ENCODE measurements around the gene DECR2. TPM values are rescaled to one million over a fixed set of nuclear protein-coding genes. Genes with fewer than 3 reads are reported as not detected.
A peak's percentile ranks its signal among the peaks of the same experiment; 100 is the strongest.

Gene DECR2
- total RNA-seq, 1 donor from 2014 or later = 2.6 TPM

DNA sequence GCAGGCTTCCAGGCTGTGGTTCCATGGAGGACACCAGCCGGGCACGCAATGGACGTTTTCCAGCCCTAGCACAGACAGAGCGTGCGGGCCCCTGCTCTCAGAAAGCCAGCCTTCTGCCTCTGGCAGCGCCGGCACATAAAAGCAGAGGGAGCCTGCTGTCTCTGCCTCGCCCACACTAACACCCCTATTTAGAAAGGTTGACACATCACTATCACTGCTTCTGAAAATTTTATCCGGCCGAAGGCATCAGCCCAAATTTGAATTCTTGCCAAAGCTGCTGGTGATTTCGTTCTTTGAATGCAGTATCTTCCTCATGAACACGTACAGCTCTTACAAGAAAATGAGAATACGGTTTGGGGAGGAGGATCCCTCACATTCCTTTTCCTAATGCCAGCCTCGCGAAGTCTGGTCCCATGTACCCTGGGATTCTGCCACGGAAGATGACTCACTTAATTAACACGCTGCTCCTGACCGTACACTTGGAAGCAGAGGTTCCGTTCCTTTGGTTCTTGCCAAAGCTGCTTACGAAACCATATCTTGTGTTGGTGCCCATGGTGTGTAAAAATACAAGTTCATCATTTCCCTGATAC, 22.4 kb downstream of the DECR2 start:
- H3K9me3 ChIP-seq (ENCODE audit: control insufficient read depth in 3 of 3, low read length in 3 of 3) = no peaks in the 10 kb centered on the region
- H3K9ac ChIP-seq (ENCODE audit: low read depth in 1 of 3, low read length in 3 of 3) = peak overlapping the region; percentile 87 to 94 (median 93)
- peak overlapping the region; percentile 97 for H3K27ac ChIP-seq (ENCODE audit: low read depth, low read length)
- peak overlapping the region; percentile 73 to 86 (median 83) for H3K4me3 ChIP-seq (ENCODE audit: low read length in 3 of 3)
- peaks cover 2 to 7% (median 5%) of the 10 kb centered on the region in 3 donors for H3K36me3 ChIP-seq (ENCODE audit: control insufficient read depth in 3 of 3, insufficient read depth in 3 of 3, low read length in 3 of 3)
- H3K27me3 ChIP-seq (ENCODE audit: control insufficient read depth in 3 of 3, insufficient read depth in 3 of 3, low read length in 3 of 3) = no peaks in the 10 kb centered on the region
- H3K4me1 ChIP-seq (ENCODE audit: control insufficient read depth in 3 of 3, insufficient read depth in 3 of 3, low read length in 3 of 3) = peaks cover 33 to 44% (median 35%) of the 10 kb centered on the region in 3 donors

DNA sequence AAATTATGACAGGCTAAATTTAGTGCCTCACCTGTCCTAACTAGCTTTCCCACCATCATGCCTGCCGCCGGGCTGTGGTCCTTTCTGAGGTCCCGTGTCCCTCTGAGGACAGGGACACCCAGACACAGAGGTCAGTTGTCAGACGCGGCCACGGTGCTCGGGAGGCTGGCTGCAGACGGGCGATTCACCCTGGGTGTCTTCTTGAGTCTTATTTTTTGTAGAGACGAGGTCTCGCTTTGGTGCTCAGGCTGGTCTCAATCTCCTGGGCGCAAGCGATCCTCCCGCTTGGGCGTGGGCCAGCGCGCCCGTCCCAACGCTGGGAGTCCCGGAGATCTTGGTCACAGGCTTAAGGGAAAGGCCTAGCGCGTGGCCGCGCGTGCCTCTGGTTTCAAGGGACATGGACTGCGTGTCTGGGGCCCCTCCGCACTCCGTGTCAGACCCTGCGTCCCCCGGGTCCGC, 23.0 kb downstream of the DECR2 start:
- Histone ChIP-seq H3K27ac (ENCODE audit: low read depth, low read length) (peak overlapping the region; percentile 97), H3K4me1 (ENCODE audit: control insufficient read depth in 3 of 3, insufficient read depth in 3 of 3, low read length in 3 of 3) (peaks cover 33 to 44% (median 36%) of the 10 kb centered on the region in 3 donors), H3K27me3 (ENCODE audit: control insufficient read depth in 3 of 3, insufficient read depth in 3 of 3, low read length in 3 of 3) (no peaks in the 10 kb centered on the region), H3K4me3 (ENCODE audit: low read length in 3 of 3) (peak overlapping the region; percentile 73 to 86 (median 83)), H3K36me3 (ENCODE audit: control insufficient read depth in 3 of 3, insufficient read depth in 3 of 3, low read length in 3 of 3) (peaks cover 2 to 7% (median 5%) of the 10 kb centered on the region in 3 donors), H3K9me3 (ENCODE audit: control insufficient read depth in 3 of 3, low read length in 3 of 3) (no peaks in the 10 kb centered on the region), H3K9ac (ENCODE audit: low read depth in 1 of 3, low read length in 3 of 3) (peak overlapping the region; percentile 87 to 94 (median 93))

DNA sequence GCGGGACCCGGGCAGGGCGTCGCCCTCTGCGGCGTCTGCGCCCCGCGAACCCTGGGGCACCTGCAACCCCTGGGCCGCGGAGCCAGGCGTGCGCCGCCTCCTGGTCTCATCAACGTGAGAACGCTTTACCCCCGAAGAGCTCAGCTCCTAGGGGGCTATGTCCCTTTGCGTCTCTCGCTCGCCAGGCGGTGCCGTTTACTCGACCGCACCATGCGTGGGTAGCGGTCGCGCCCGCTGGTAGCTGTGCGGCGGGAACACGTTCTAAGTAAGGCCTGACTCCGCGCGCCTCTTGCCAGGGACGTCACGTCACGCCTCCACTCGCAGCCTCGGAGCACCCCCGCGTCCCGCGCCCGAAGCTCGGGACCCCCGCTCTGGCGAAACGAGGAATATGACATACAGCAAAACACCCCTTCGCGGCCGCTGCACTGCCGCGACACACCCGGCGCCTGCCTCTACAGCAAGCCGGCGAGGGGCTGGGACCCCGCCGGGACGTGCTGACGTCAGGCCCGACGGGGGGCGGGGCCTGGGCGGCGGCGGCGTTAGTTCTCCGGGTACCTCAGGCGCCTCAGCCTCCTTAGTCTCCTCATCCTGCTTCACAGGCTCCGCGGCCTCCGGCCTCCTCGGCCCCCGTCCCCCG, 23.5 kb downstream of the DECR2 start, which contains the start of gene RAB11FIP3:
RAB11FIP3 (plus strand) TSS at position 568 of the 637 bp plus-strand sequence. CDS start 358 bp downstream, outside the sequence.
- Histone ChIP-seq H3K9ac (ENCODE audit: low read depth in 1 of 3, low read length in 3 of 3) (peak within 1 kb of the TSS; percentile 87 to 94 (median 93)), H3K9me3 (ENCODE audit: control insufficient read depth in 3 of 3, low read length in 3 of 3) (no peaks in the 10 kb centered on the region), H3K36me3 (ENCODE audit: control insufficient read depth in 3 of 3, insufficient read depth in 3 of 3, low read length in 3 of 3) (peaks cover 3 to 7% (median 5%) of the 10 kb centered on the region in 3 donors), H3K4me1 (ENCODE audit: control insufficient read depth in 3 of 3, insufficient read depth in 3 of 3, low read length in 3 of 3) (peaks cover 36 to 44% (median 41%) of the 10 kb centered on the region in 3 donors), H3K27me3 (ENCODE audit: control insufficient read depth in 3 of 3, insufficient read depth in 3 of 3, low read length in 3 of 3) (no peaks in the 10 kb centered on the region), H3K4me3 (ENCODE audit: low read length in 3 of 3) (peak within 1 kb of the TSS; percentile 80 to 86 (median 83)), H3K27ac (ENCODE audit: low read depth, low read length) (peak within 1 kb of the TSS; percentile 97)

DNA sequence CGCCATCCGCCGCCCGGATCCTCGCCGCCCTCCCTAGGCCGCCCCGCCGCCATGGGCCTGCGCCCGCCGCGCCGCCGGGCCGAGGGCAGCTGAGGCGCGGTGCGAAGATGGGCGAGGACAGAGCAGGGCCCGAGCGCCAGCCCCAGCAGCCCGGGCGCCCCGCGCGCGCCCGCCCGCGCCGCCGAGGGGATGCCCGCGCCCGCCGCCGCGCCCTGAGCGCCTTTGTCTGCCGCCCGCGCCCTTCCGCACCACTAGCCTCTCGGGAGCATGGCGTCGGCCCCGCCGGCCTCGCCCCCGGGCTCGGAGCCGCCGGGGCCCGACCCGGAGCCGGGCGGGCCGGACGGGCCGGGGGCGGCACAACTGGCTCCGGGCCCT, 24.0 kb downstream of the DECR2 start:
- H3K27me3 ChIP-seq (ENCODE audit: control insufficient read depth in 3 of 3, insufficient read depth in 3 of 3, low read length in 3 of 3) = no peaks in the 10 kb centered on the region
- peak overlapping the region; percentile 97 for H3K27ac ChIP-seq (ENCODE audit: low read depth, low read length)
- H3K4me1 ChIP-seq (ENCODE audit: control insufficient read depth in 3 of 3, insufficient read depth in 3 of 3, low read length in 3 of 3) = peaks cover 36 to 44% (median 44%) of the 10 kb centered on the region in 3 donors
- H3K36me3 ChIP-seq (ENCODE audit: control insufficient read depth in 3 of 3, insufficient read depth in 3 of 3, low read length in 3 of 3) = peaks cover 3 to 7% (median 5%) of the 10 kb centered on the region in 3 donors
- H3K9me3 ChIP-seq (ENCODE audit: control insufficient read depth in 3 of 3, low read length in 3 of 3) = no peaks in the 10 kb centered on the region
- H3K9ac ChIP-seq (ENCODE audit: low read depth in 1 of 3, low read length in 3 of 3) = peak overlapping the region in 1 of 3 donors; percentile 94
- peak overlapping the region in 2 of 3 donors; percentile 83 to 86 for H3K4me3 ChIP-seq (ENCODE audit: low read length in 3 of 3)

DNA sequence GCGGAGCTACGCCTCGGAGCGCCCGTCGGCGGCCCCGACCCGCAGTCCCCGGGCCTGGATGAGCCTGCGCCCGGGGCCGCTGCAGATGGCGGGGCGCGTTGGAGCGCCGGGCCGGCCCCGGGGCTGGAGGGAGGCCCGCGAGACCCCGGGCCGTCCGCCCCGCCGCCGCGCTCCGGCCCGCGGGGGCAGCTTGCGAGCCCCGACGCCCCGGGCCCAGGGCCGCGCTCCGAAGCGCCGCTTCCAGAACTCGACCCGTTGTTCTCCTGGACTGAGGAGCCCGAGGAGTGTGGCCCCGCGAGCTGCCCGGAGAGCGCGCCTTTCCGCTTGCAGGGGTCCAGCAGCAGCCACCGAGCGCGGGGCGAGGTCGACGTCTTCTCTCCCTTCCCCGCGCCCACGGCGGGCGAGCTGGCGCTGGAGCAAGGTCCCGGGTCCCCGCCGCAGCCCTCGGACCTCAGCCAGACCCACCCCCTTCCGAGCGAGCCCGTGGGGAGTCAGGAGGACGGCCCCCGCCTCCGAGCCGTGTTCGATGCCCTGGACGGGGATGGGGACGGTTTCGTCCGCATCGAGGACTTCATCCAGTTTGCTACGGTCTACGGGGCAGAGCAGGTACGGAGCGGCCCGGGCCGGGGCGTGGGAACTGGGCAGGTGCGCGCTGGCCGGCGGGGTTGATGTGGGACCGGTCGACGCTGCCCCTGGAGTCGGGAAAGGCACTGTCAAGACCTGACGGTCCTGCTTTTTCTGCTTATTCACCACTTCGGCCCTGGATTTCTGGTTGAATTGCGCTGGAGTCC, 24.6 kb downstream of the DECR2 start:
- peaks cover 36 to 48% (median 46%) of the 10 kb centered on the region in 3 donors for H3K4me1 ChIP-seq (ENCODE audit: control insufficient read depth in 3 of 3, insufficient read depth in 3 of 3, low read length in 3 of 3)
- peak overlapping the region; percentile 71 to 84 (median 80) for H3K4me3 ChIP-seq (ENCODE audit: low read length in 3 of 3)
- H3K9ac ChIP-seq (ENCODE audit: low read depth in 1 of 3, low read length in 3 of 3) = peak overlapping the region; percentile 75 to 87 (median 85)
- peaks cover 3 to 8% (median 7%) of the 10 kb centered on the region in 3 donors for H3K36me3 ChIP-seq (ENCODE audit: control insufficient read depth in 3 of 3, insufficient read depth in 3 of 3, low read length in 3 of 3)
- peak overlapping the region; percentile 48 for H3K27ac ChIP-seq (ENCODE audit: low read depth, low read length)
- no peaks in the 10 kb centered on the region for H3K27me3 ChIP-seq (ENCODE audit: control insufficient read depth in 3 of 3, insufficient read depth in 3 of 3, low read length in 3 of 3)
- no peaks in the 10 kb centered on the region for H3K9me3 ChIP-seq (ENCODE audit: control insufficient read depth in 3 of 3, low read length in 3 of 3)

DNA sequence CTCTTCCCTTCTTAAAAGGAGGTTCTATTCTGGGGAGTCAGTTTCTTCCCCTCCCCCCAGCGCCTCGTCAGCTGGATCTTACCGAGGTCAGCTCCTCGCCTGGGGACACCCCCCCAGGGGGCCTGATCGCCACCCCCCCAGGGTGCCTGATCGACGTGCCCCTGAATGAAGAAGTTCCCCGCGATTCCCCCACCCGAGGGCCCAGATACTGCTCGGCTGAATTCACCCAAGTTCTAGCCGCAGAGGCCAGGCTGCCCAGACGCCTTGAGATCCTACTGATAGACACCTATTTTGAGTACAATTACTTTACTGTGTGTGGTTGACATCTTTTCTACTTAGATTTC, 25.2 kb downstream of the DECR2 start:
- Histone ChIP-seq H3K4me1 (ENCODE audit: control insufficient read depth in 3 of 3, insufficient read depth in 3 of 3, low read length in 3 of 3) (peaks cover 36 to 48% (median 46%) of the 10 kb centered on the region in 3 donors), H3K27ac (ENCODE audit: low read depth, low read length) (peak overlapping the region; percentile 48)

DNA sequence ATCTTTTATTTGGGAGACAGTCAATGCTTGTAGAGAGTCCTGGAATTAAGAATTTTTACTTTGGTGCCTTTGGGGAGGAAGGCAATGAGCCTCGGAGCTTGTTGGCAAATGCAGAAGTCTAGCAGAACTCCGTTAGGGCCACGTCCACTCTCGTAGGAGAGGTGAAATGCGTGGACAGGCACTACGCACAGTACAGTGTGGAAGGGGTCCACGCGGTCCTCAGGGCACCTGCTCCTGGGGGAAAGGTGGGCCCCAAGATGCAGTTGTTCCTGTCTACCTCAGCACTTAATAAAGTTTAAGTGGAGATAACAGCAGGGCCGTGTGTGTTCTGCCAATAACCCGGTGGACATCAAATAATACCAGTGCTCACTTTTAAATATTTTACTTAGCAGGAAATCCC, 25.6 kb downstream of the DECR2 start:
- H3K9ac ChIP-seq (ENCODE audit: low read depth in 1 of 3, low read length in 3 of 3) = peak overlapping the region; percentile 75 to 87 (median 85)
- H3K4me3 ChIP-seq (ENCODE audit: low read length in 3 of 3) = peak overlapping the region; percentile 71 to 84 (median 80)
- peaks cover 3 to 8% (median 7%) of the 10 kb centered on the region in 3 donors for H3K36me3 ChIP-seq (ENCODE audit: control insufficient read depth in 3 of 3, insufficient read depth in 3 of 3, low read length in 3 of 3)
- H3K27ac ChIP-seq (ENCODE audit: low read depth, low read length) = peak overlapping the region; percentile 48
- peaks cover 36 to 48% (median 46%) of the 10 kb centered on the region in 3 donors for H3K4me1 ChIP-seq (ENCODE audit: control insufficient read depth in 3 of 3, insufficient read depth in 3 of 3, low read length in 3 of 3)
- no peaks in the 10 kb centered on the region for H3K9me3 ChIP-seq (ENCODE audit: control insufficient read depth in 3 of 3, low read length in 3 of 3)
- H3K27me3 ChIP-seq (ENCODE audit: control insufficient read depth in 3 of 3, insufficient read depth in 3 of 3, low read length in 3 of 3) = no peaks in the 10 kb centered on the region

More for the DNA sequence above, 25.2 kb downstream of the DECR2 start:
- H3K9ac ChIP-seq (ENCODE audit: low read depth in 1 of 3, low read length in 3 of 3) = peak overlapping the region; percentile 75 to 87 (median 85)
- H3K4me3 ChIP-seq (ENCODE audit: low read length in 3 of 3) = peak overlapping the region; percentile 71 to 84 (median 80)
- no peaks in the 10 kb centered on the region for H3K27me3 ChIP-seq (ENCODE audit: control insufficient read depth in 3 of 3, insufficient read depth in 3 of 3, low read length in 3 of 3)
- no peaks in the 10 kb centered on the region for H3K9me3 ChIP-seq (ENCODE audit: control insufficient read depth in 3 of 3, low read length in 3 of 3)
- H3K36me3 ChIP-seq (ENCODE audit: control insufficient read depth in 3 of 3, insufficient read depth in 3 of 3, low read length in 3 of 3) = peaks cover 3 to 8% (median 7%) of the 10 kb centered on the region in 3 donors

DNA sequence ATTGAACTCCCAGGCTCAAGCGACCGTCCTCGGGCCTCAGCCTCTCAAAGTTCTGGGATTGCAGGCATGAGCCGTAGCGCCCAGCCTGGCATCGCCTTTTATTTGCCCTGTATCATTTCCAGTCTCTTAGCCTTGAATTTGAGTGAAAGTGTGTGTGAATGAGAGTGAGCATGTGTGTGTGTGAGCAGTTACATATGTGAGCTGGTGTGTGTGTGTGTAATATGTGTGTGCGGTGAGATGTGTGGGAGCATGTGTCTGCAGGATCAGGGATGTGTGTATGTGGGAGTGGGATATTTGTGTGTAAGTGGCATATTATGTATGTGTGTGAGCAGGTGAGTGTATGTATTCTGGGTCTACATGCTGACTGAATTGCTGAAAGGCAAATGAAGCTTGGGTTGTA, 29.2 kb downstream of the DECR2 start:
- no peaks in the 10 kb centered on the region for H3K9me3 ChIP-seq (ENCODE audit: control insufficient read depth in 3 of 3, low read length in 3 of 3)
- no peaks in the 10 kb centered on the region for H3K27me3 ChIP-seq (ENCODE audit: control insufficient read depth in 3 of 3, insufficient read depth in 3 of 3, low read length in 3 of 3)
- peaks cover 3 to 8% (median 7%) of the 10 kb centered on the region in 3 donors for H3K36me3 ChIP-seq (ENCODE audit: control insufficient read depth in 3 of 3, insufficient read depth in 3 of 3, low read length in 3 of 3)
- H3K4me1 ChIP-seq (ENCODE audit: control insufficient read depth in 3 of 3, insufficient read depth in 3 of 3, low read length in 3 of 3) = peaks cover 20 to 31% (median 25%) of the 10 kb centered on the region in 3 donors
- no peak overlapping the region for H3K4me3 ChIP-seq (ENCODE audit: low read length in 3 of 3)
- H3K9ac ChIP-seq (ENCODE audit: low read depth in 1 of 3, low read length in 3 of 3) = no peak overlapping the region
- no peak overlapping the region for H3K27ac ChIP-seq (ENCODE audit: low read depth, low read length)

DNA sequence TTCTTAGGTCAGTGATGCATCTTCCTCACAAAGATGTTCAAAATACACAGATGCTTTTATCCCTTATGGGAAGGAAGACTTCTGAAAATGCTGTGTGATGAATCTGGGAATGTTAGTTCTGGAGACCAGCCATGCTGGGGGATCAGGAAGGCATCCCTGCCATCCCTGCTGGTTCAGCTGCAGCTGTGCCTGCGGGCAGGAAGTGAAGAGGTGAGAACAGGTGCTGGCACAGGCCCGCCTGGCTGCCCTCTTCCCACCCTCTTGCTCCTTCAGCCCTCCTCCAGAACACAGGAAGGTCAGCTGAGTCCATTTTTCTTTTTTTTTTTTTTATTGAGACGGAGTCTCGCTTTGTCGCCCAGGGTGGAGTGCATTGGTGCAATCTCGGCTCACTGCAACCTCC, 38.9 kb downstream of the DECR2 start:
- Histone ChIP-seq H3K9me3 (ENCODE audit: control insufficient read depth in 3 of 3, low read length in 3 of 3) (no peaks in the 10 kb centered on the region), H3K4me3 (ENCODE audit: low read length in 3 of 3) (no peak overlapping the region), H3K36me3 (ENCODE audit: control insufficient read depth in 3 of 3, insufficient read depth in 3 of 3, low read length in 3 of 3) (no peaks in the 10 kb centered on the region), H3K4me1 (ENCODE audit: control insufficient read depth in 3 of 3, insufficient read depth in 3 of 3, low read length in 3 of 3) (peaks cover 19 to 25% (median 23%) of the 10 kb centered on the region in 3 donors), H3K27ac (ENCODE audit: low read depth, low read length) (no peak overlapping the region), H3K27me3 (ENCODE audit: control insufficient read depth in 3 of 3, insufficient read depth in 3 of 3, low read length in 3 of 3) (no peaks in the 10 kb centered on the region), H3K9ac (ENCODE audit: low read depth in 1 of 3, low read length in 3 of 3) (peak overlapping the region in 2 of 3 donors; percentile 14 to 43)
